Hepatocyte (in vitro differentiated cells): ENCODE results near the gene AGT. TPM values are rescaled to one million over a fixed set of nuclear protein-coding genes. Genes with fewer than 3 reads are reported as not detected.

Experiments used
- DNase-seq: peaks from one replicate; pipeline ENCODE4 v3.0.0-alpha.2; 2016; ENCODE audit warnings: low spot score
- H2AFZ ChIP-seq: fragments of 200-600 bp; sonication (generic); 2 replicates; pipeline ENCODE4 v1.6.0; 2016; ENCODE audit warnings: antibody characterized with exemption, mild to moderate bottlenecking
- H3K27ac ChIP-seq: fragments of 200-600 bp; sonication (generic); 2 replicates; pipeline ENCODE4 v1.5.1; 2016; ENCODE audit warnings: mild to moderate bottlenecking
- H3K27me3 ChIP-seq: fragments of 200-600 bp; sonication (generic); 2 replicates; pipeline ENCODE4 v1.6.1; 2016
- H3K36me3 ChIP-seq: fragments of 200-600 bp; sonication (generic); replicated peaks from 2 replicates; pipeline ENCODE4 v1.5.1; 2016; ENCODE audit warnings: low read depth; ENCODE audit not compliant: insufficient read depth
- H3K4me1 ChIP-seq: fragments of 200-600 bp; sonication (generic); 2 replicates; pipeline ENCODE4 v1.5.1; 2016; ENCODE audit warnings: mild to moderate bottlenecking, moderate library complexity; ENCODE audit not compliant: insufficient read depth
- H3K4me2 ChIP-seq: fragments of 200-600 bp; sonication (generic); 2 replicates; pipeline ENCODE4 v1.6.0; 2016
- H3K4me3 ChIP-seq: fragments of 200-600 bp; sonication (generic); 2 replicates; pipeline ENCODE4 v1.5.1; 2016; ENCODE audit warnings: mild to moderate bottlenecking
- H3K79me2 ChIP-seq: fragments of 200-600 bp; sonication (generic); 2 replicates; pipeline ENCODE4 v1.6.0; 2017; ENCODE audit warnings: mild to moderate bottlenecking
- H3K9me2 ChIP-seq: fragments of 200-600 bp; sonication (generic); replicated peaks from 2 replicates; pipeline ENCODE4 v1.6.0; 2017; ENCODE audit warnings: mild to moderate bottlenecking; ENCODE audit not compliant: insufficient read depth
- H3K9me3 ChIP-seq: fragments of 200-600 bp; sonication (generic); 2 replicates; pipeline ENCODE4 v1.5.1; 2016; ENCODE audit warnings: low read depth, mild to moderate bottlenecking
- H4K20me1 ChIP-seq: fragments of 200-600 bp; sonication (generic); 2 replicates; pipeline ENCODE4 v1.6.0; 2016; ENCODE audit warnings: mild to moderate bottlenecking; ENCODE audit not compliant: insufficient read depth, poor library complexity, severe bottlenecking
- EZH2 ChIP-seq: fragments of 200-600 bp; sonication (generic); IDR thresholded peaks from 2 replicates; pipeline ENCODE4 v1.6.1; 2016; ENCODE audit warnings: antibody characterized with exemption, mild to moderate bottlenecking, borderline replicate concordance
- EZH2phosphoT487 ChIP-seq: fragments of 200-600 bp; sonication (generic); IDR thresholded peaks from one replicate; pipeline ENCODE4 v1.6.1; 2018; ENCODE audit warnings: antibody characterized with exemption, mild to moderate bottlenecking, low read depth, moderate library complexity; ENCODE audit not compliant: unreplicated experiment, severe bottlenecking
- WGBS: methylation state at CpG from one replicate; pipeline ENCODE4 v1.1.6; 2016; ENCODE audit warnings: low lambda C conversion rate; ENCODE audit errors: missing lambda C conversion rate; 5-methylcytosine and 5-hydroxymethylcytosine counted together
- polyA plus RNA-seq: library from polyadenylated mRNA; unstranded; fragments of >200 nt; fragmentation: Nextera tagmentation; extraction: Ambion mirVana; gene quantifications from 2 replicates; pipeline ENCODE4 v1.2.1, GENCODE V29; 2016
- total RNA-seq: library from RNA; depleted of rRNA; stranded (reverse); fragments of >200 nt; gene quantifications from 2 replicates; pipeline ENCODE4 v1.2.3, GENCODE V29; 2014
- TF ChIP-seq, protein P1 (sequence below): fragments of 200-600 bp; sonication (generic); IDR thresholded peaks from 2 replicates; pipeline ENCODE4 v1.5.1; 2016; ENCODE audit warnings: antibody characterized with exemption, mild to moderate bottlenecking; ENCODE audit not compliant: poor library complexity

Gene AGT
- total and polyA plus RNA-seq, 2 experiments from 2014 or later, result 476 to 583 TPM

DNA sequence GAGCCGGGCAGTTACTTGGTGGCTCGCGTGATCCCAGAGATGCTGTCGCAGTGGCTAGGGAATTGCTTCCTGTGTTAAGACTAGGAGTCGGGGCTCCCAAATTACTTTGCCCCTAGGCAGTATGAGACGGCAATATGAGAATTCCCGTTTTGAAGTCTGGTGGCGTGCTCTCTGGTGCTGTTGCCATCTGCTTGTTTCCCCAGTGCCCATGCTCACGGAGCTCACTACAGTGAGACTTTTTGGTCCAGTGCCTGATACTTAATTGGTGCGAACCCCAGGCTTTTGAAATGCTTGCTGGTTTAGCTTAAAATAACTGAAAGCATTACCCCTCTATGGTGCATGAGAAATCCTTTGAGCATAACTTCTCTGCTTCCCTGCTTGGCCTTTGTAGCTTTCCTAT lies 22.3 kb downstream of the AGT start:
- H2AFZ ChIP-seq, result no peak overlapping the region
- TF ChIP-seq EZH2phosphoT487 (no peak), EZH2 (no peak)
- TF ChIP-seq, protein P1, sequence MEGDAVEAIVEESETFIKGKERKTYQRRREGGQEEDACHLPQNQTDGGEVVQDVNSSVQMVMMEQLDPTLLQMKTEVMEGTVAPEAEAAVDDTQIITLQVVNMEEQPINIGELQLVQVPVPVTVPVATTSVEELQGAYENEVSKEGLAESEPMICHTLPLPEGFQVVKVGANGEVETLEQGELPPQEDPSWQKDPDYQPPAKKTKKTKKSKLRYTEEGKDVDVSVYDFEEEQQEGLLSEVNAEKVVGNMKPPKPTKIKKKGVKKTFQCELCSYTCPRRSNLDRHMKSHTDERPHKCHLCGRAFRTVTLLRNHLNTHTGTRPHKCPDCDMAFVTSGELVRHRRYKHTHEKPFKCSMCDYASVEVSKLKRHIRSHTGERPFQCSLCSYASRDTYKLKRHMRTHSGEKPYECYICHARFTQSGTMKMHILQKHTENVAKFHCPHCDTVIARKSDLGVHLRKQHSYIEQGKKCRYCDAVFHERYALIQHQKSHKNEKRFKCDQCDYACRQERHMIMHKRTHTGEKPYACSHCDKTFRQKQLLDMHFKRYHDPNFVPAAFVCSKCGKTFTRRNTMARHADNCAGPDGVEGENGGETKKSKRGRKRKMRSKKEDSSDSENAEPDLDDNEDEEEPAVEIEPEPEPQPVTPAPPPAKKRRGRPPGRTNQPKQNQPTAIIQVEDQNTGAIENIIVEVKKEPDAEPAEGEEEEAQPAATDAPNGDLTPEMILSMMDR, result no peak
- H3K4me3 ChIP-seq, result no peak overlapping the region
- H3K4me2 ChIP-seq, result no peak overlapping the region
- H3K4me1 ChIP-seq, result no peaks in the 10 kb centered on the region
- H4K20me1 ChIP-seq, result no peaks in the 10 kb centered on the region
- H3K9me3 ChIP-seq, result no peaks in the 10 kb centered on the region
- H3K79me2 ChIP-seq, result no peaks in the 10 kb centered on the region
- H3K36me3 ChIP-seq, result no peaks in the 10 kb centered on the region
- no peaks in the 10 kb centered on the region for H3K27me3 ChIP-seq
- no peaks in the 10 kb centered on the region for H3K9me2 ChIP-seq
- H3K27ac ChIP-seq, result no peak overlapping the region
- WGBS, result 85% methylated on average over 10 of the region's 10 CpGs
- DNase-seq, result no peak

- H3K9me2 ChIP-seq, result no peaks in the 10 kb centered on the region
- H3K27me3 ChIP-seq, result no peaks in the 10 kb centered on the region
- no peak overlapping the region for H3K27ac ChIP-seq
- H3K9me3 ChIP-seq, result no peaks in the 10 kb centered on the region
- DNase-seq, result no peak
- no peaks in the 10 kb centered on the region for H3K79me2 ChIP-seq
- no peaks in the 10 kb centered on the region for H3K4me1 ChIP-seq
- TF ChIP-seq EZH2phosphoT487 (no peak), EZH2 (no peak)
- TF ChIP-seq, protein P1, result no peak
- H2AFZ ChIP-seq, result no peak overlapping the region
- H3K4me3 ChIP-seq, result no peak overlapping the region
- H3K4me2 ChIP-seq, result no peak overlapping the region
- H3K36me3 ChIP-seq, result no peaks in the 10 kb centered on the region
- WGBS, result 64% methylated on average over 9 of the region's 9 CpGs
- no peaks in the 10 kb centered on the region for H4K20me1 ChIP-seq
Observed at GRCh38 chr1:230690101-230690500, 23.8 kb downstream of the AGT start.

DNA sequence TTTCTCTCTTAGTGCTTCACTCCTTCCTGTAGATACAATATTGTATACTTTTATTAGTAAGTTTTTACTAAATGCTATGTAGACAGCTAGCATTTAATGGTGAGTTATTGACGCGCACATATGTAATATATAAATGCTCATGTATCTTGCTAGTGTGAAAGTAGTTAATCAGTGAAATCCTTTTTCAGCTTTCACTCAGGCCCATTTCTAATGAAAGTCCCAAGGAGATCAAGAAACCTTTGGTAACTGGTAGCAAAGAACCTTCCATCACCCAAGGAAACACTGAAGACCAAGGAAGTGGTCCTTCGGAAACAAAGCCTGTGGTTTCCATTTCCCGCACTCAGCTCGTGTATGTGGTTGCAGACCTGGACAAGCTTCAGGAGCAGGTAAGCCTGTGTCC lies 27.2 kb downstream of the AGT start:
- Histone ChIP-seq H3K27ac (no peak overlapping the region), H3K79me2 (no peaks in the 10 kb centered on the region), H4K20me1 (no peaks in the 10 kb centered on the region), H3K36me3 (no peaks in the 10 kb centered on the region), H2AFZ (no peak overlapping the region), H3K9me3 (no peaks in the 10 kb centered on the region), H3K27me3 (no peaks in the 10 kb centered on the region), H3K4me3 (no peak overlapping the region), H3K4me1 (peaks cover 20% of the 10 kb centered on the region), H3K9me2 (no peaks in the 10 kb centered on the region), H3K4me2 (no peak overlapping the region)
- 88% methylated on average over 5 of the region's 5 CpGs for WGBS
- TF ChIP-seq EZH2phosphoT487 (no peak), EZH2 (no peak)
- TF ChIP-seq, protein P1, result no peak
- no peak for DNase-seq

GRCh38 chr1:230684998-230685397 lies 28.9 kb downstream of the AGT start:
- H3K4me3 ChIP-seq, result no peak overlapping the region
- H3K79me2 ChIP-seq, result no peaks in the 10 kb centered on the region
- no peaks in the 10 kb centered on the region for H3K27me3 ChIP-seq
- peaks cover 33% of the 10 kb centered on the region for H3K4me1 ChIP-seq
- H2AFZ ChIP-seq, result no peak overlapping the region
- DNase-seq, result no peak
- 95% methylated on average over 5 of the region's 5 CpGs for WGBS
- no peaks in the 10 kb centered on the region for H3K9me3 ChIP-seq
- H3K4me2 ChIP-seq, result no peak overlapping the region
- no peaks in the 10 kb centered on the region for H3K9me2 ChIP-seq
- no peaks in the 10 kb centered on the region for H3K36me3 ChIP-seq
- no peak for TF ChIP-seq EZH2phosphoT487
- TF ChIP-seq, protein P1, result no peak
- no peaks in the 10 kb centered on the region for H4K20me1 ChIP-seq
- no peak overlapping the region for H3K27ac ChIP-seq
